GM18858 (cell line): Measurements from ENCODE around the gene GP2.

ENCODE experiments used
- ATAC-seq: cut with Tn5 transposase; IDR thresholded peaks from one replicate; pipeline ENCODE4 v1.9.1; 2021; ENCODE audit not compliant: unreplicated experiment

Gene GP2

GRCh38 chr16:20327444-20328041 lies at the start of gene GP2:
Gene GP2, minus strand, starts transcription at chr16:20327513. Its CDS starts 1,082 bp downstream, at chr16:20326431.
- ATAC-seq: no peak

DNA sequence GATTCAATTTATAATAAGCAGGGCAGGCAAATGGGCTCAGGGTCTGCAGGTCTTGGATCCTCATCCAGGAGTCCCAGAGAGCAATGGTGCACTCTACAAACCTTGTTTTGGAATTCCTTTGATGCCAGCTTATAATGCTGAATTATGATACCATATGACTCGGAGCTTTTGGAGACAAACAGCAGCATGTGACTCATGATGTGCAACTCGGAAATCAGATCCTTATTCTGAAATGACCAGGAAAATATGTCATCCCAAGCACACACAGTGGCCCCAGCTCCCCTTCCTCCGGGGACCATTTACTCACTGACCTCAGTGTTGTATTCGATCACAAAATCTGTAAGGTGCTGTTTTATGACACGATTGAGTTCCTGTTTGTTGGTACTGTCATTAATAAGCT lies 45.4 kb upstream of the GP2 start:
- ATAC-seq: no peak

DNA sequence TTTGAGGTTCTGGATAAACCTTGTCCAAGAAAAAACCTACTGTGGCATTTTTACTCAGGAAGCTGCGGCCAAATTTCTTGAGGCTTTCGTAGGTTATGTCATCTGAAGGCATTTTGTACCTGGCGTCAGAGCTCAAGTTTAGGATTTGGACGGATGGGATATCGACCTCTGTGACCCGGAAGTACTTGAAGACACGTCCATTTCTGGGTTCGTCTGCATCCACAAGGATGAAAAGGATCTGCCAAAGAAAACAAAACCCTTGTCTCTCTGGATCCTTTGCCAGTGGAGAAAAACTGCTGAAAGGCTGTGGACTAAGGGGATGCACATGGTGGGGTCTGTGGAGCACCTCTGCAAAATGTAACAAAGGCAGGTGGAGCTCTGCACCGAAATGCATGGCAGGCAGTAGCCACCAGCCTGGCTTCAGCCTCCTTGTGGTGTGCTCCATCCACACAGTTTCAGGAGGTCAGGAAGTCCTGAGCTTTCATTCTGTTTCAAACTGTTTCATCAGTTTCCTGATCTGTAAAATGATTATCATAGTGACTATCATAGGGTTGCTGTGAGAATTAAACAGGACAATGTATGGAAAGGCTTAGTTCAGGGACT lies 42.2 kb upstream of the GP2 start:
- ATAC-seq: no peak

DNA sequence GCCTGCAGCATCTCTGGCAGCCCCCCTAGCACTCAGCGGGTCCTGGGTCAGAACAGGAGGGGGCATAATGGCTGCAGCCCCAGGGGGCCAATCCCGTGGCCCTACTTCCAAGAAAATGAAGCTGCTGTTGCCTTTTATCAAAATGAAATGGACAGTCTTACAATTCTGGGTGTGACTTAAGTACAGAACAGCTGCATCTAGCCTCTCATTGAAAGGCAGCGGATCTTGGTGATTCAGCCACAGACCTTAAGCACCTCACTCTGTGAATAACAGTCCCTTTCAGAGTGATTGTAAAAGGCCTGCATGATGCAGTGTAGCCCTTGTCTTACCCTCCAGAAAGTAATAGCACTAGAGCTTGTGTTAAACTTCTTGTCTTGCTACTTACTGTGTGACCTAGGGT lies 36.7 kb upstream of the GP2 start:
- no peak for ATAC-seq

- no peak for ATAC-seq
Measured at GRCh38 chr16:20363191-20363590, 35.9 kb upstream of the GP2 start.

- no peak for ATAC-seq
Measured at GRCh38 chr16:20359997-20360396, 32.7 kb upstream of the GP2 start.

DNA sequence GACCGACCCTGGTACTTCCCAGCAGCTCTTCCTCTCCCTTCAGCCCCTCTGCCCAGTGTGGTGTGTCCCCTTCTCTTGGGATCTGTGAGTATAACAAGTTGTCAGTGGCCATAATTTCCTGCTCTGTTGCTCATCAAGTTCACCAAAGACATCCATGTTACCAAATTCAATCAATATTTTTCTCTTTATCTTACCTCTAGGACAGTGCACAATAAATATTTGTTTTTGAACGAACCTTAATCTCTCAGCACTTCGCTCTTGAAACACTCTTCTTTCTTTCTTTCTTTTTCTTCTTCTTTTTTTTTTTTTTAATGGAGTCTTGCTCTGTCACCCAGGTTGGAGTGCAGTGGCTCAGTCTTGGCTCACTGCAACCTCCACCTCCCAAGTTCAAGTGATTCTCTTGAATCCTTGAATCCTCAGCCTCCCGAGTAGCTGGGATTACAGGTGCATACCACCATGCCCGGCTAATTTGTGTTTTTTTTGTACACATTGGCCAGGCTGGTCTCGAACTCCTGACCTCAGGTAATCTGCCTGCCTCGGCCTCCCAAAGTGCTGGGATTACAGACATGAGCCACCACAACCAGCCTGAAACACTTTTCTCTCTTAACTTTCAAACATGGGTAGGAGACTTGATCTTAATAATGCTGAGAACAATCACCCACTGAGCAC lies 27.9 kb upstream of the GP2 start:
- no peak for ATAC-seq

DNA sequence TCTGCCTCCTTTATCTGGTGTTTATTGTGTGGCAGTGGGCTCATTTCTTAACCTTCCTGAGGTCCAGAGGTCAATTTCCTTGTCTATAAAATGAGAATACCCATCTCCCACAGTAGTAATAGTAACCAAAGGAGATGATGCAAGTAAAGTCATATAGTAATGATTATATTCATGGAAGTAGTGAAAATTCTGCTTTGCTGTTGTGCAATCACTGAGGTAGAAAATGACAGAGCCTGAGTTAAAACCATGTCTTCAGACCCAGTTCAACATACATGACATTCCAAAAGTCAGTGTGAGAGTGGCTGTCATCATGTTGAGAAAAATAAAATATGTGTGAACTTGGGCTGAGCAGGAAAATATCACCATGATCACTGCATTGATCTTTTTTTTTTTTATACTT lies 26.1 kb upstream of the GP2 start:
- no peak for ATAC-seq

DNA sequence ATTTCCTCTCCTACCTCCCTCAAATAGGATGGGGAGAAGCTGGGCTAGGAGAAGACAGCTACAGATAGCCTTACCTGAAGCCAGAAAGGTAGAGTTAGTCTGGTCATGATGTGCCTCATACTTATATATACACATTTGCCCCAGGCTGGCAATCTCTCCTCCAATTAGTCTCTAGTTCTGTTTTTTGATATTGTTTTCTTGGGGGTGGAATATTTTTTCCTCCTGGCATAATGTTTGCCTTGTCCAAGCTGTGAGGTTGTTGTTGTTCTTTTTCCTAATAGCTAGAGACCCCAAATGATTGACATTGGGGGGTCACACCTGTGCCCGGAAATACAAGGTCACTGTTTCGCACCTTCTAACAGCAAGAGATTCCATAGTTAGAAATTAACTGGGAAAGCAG lies 25.3 kb upstream of the GP2 start, which contains the start of gene UMOD:
TSS of gene UMOD (minus strand) at position 101 of the 400 bp plus-strand sequence. CDS start 1,978 bp downstream, outside the sequence.
- ATAC-seq: no peak

GRCh38 chr16:20349615-20350014 lies 22.3 kb upstream of the GP2 start:
- ATAC-seq: no peak

GRCh38 chr16:20348365-20349185 lies 21.3 kb upstream of the GP2 start:
- ATAC-seq: no peak

GRCh38 chr16:20347666-20348364 lies 20.5 kb upstream of the GP2 start:
- no peak for ATAC-seq

- no peak for ATAC-seq
Measured at GRCh38 chr16:20344611-20345010, 17.3 kb upstream of the GP2 start.

DNA sequence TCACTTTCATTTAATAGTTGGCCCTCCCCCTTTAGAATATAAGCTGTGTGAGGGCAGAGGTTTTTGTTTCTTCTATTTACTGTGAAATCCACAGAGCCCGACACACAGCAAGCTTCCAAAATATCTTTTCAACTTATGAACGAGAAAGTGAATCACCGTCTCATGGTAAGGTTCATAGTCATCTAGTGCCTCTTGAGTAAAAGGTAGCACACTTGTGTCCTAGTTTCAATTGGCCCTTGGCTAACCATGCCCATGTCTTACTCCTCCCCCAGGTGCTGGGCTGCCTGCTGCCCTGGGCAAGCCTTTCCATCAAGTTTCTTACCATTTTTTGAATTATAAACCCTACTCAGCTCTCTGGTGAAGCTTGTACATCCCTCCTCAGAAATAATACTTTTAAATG lies 12.4 kb upstream of the GP2 start:
- no peak for ATAC-seq

DNA sequence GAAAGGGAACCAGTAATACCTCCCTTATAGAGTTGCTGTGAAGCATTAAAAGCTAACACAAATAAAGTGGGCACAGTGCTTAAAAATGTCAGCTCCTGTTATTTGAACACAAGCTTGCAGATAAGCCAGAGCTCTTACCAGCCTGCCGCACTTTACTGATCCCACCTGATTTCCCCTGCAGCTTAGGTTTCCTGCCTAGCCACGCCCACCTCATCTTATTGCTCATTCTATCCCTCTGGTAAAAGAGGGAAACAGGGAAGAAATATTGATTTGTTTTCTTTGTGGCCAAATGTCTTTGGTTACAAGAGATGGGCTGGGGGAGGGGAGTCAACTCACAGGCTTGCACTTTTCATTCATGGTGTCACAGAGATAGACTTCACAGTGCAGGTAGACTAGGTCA lies 9.6 kb upstream of the GP2 start:
- no peak for ATAC-seq

DNA sequence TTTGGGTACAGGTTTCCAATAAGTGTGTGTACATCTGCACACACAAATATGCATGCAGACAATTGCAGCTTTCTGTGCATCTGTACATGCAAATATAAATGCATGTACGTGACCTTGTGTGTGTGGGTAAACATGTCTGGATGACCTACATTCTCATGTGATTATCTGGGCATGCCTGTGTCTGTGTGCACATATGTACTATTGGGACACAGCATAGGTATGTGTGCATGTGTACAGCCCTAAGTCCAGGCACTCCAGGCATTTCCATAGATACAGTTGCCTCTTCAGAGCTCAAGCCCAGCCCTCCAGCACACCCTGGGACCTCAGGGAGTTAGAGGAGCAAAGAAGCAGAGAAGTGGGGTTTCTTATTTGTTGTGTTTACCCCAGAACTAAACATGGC lies 7.1 kb upstream of the GP2 start:
- ATAC-seq: no peak

GRCh38 chr16:20333120-20333519 lies 5.8 kb upstream of the GP2 start:
- no peak for ATAC-seq

DNA sequence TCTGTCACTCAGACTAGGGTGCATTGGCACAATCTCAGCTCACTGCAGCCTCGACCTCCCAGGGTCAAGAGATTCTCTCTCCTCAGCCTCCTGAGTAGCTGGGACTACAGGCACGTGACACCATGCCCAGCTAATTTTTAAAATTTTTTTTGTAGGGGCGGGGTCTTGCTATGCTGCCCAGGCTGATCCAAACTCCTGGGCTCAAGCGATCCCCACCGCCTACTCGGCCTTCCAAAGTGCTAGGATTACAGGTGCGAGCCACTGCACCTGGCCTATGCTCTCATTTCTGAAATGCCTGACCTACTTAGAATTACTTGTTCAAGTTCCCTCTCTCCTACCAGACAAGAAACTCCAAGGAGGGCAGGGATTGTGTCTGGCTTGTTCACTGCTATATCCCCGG lies 5.1 kb upstream of the GP2 start:
- ATAC-seq: no peak

DNA sequence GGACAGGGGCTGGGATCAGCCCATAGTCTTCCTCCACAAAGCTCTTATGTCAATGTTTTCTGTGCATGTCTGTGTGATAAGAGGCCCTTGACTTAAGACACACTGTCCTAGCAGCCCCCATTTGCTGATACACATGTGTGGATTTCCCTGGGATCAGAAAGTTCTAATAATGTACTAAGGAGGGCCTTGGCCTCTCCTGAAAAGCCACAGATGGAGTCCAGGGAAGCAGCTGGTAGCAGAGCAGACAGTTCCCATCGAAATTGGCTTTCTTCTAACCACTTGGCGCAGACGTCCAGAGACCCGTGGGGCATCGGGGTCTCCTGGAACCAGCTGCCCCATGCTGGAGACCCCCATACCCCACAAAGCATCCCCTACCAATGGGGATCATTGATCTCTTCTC lies 4.3 kb upstream of the GP2 start:
- no peak for ATAC-seq

GRCh38 chr16:20329392-20330138 lies 2.3 kb upstream of the GP2 start:
- no peak for ATAC-seq
